Right lung (tissue), 5 donors: Measurements from ENCODE around the gene UBIAD1. TPM values are rescaled to one million over a fixed set of nuclear protein-coding genes. Genes with fewer than 3 reads are reported as not detected.

Experiments used
- DNase-seq, 2 donors: peaks; one replicate each; pipeline ENCODE4 v3.0.0-alpha.2; 2013
- polyA plus RNA-seq, 5 donors: library from polyadenylated mRNA; unstranded; fragments of 120-200 nt; gene quantifications; one replicate each; pipeline versions ENCODE4 v1.2.1 to v1.2.3, GENCODE V29; 2013; ENCODE audit warnings: inconsistent platforms in 1 of 5, low replicate concordance in 1 of 5; ENCODE audit not compliant: insufficient read length in 5 of 5, insufficient read depth in 1 of 5

Gene UBIAD1
- polyA plus RNA-seq, 5 donors, result 14.7 to 19.2 (median 15.9) TPM

DNA sequence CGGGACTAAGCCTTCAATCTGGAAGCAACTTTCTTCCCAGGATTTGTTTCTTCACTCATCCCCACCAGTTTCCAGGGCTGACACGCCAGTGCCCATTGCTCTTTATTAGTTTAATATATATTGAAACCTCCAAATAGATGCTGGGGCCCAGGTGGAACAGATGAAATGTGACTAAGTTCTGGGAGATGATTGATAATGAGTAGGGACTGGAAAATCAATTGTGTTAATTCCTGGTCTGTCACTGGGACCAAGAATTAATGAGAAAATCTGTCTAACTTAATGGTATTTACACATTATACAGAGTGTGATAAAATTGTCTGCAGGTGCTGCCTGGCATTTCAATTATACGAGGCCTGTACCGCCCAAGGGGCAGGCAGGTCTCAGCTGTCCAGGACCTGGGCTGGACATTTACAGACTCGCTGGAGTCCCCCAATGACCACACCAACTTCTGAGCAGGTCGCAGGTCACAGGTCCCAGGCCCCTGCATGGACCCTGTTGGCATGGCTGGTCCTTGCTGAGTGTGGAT lies 35.8 kb downstream of the UBIAD1 start:
- DNase-seq, result no peak

DNA sequence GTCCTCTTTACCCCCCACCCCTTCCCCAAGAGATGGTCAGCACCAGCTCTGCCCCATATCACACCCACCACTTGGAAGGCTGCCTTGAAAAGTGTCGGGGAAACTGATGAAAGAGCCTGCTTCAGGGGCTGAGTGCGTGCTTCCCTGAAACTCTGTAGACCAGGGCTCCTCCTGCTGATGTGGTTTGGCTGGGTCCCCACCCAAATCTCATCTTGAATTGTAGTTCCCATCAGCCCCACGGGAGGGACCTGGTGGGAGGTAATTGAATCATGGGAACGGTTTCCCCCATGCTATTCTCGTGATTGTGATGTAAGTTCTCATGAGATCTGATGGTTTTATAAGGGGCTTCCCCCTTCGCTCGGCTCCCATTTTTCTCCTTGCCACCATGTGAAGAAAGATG lies 36.4 kb downstream of the UBIAD1 start:
- no peak for DNase-seq

DNA sequence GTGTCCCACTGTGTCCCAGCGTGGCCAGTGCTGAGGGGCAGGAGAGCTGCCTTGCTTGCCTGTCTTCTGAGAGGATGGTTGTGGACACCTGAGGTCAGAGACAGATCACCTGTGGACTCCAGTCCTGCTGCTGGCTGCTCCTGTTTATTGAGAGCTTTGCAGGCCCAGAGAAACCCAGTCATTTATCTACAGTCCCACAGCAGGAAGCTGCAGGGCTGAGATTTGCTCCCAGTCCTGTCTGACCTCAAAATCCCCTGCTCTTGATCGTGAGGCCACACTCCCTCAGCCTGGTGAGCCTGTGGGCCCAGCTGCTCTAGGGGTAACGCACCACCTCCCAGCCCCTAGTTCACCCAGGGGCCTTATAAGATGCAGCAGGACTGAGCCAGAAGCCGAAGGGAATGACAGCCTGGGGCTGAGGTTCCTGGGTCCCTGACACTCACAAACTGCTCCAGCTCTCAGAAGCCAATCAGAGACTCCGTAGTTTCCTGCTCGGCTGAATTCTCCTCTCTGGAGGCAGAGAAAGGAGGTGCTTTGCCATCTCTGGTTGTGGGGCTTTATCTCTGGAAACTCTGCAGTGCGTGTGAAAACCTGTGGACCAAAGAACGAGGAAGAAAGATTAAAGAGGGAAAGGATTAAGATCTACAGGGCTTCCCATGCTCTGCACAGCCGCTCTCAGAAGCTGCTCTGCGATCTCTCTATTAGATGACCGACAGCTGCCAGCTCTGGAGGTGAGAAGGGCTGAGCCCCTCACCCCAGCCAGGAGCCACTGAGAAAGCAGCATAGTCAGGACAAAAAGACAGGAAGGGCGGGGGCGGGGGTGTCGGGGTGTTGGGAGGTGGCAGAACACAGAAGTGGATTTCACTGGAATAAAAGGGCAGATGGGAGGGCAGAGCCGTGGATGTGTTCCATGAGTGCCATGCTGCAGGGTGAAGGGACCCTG lies 39.1 kb downstream of the UBIAD1 start:
- no peak for DNase-seq

DNA sequence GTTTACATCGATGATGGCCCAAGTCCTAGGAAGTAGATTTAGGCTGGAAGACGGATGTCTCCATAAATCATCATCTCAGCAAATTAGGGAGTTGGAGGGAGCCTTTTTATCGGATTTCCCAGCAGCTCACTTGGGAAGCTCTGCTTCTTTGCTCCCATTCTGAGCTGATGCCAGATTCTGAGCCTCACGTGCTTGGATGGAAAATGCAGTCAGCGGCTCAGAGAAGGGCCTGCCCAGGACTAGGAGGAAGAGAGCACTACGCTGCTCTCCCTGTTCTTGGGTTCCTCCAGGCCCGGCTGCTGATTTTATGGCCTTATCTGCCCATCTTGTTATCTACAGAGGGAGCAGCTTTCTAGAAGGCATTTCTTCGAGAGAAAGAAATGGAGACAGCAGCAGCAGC lies 42.0 kb downstream of the UBIAD1 start:
- peak; percentile 6 to 13 for DNase-seq

DNA sequence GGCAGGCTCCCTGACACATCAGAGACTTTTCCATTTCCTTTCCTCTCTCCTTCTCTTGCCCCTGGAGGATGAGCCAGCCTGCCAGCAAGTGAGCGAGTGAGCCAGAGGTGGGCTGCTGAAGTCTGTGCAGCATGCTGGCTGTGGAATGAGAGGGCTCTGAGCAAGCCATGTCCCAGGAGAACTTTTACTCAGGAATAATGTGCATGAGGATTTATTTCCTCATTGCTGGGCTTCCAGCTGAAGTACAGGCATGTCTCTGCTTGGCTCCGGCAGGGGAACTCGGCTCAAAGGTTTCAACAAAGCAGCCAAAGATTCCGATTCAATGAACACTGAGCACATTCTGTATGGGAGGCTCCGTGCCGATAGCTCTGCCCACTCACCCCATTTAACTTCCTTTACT lies 43.7 kb downstream of the UBIAD1 start:
- no peak for DNase-seq

DNA sequence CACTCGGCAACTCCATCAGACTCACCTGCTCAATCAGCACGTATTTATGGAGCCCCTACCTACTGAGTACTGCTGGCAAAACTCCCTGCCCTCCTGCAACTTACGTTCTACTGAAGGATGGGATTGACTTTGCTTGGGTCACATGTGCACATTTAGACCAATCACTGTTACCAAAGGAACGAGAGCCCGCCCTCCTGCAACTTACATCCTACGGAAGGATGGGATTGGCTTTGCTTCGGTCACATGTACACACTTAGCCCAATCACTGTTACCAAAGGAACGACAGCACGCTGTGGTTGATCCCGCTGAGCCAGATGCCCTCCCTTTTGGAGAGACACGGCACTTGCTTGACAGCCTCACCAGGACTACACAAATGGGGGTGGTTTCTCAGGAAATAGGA lies 46.0 kb downstream of the UBIAD1 start:
- no peak for DNase-seq

DNA sequence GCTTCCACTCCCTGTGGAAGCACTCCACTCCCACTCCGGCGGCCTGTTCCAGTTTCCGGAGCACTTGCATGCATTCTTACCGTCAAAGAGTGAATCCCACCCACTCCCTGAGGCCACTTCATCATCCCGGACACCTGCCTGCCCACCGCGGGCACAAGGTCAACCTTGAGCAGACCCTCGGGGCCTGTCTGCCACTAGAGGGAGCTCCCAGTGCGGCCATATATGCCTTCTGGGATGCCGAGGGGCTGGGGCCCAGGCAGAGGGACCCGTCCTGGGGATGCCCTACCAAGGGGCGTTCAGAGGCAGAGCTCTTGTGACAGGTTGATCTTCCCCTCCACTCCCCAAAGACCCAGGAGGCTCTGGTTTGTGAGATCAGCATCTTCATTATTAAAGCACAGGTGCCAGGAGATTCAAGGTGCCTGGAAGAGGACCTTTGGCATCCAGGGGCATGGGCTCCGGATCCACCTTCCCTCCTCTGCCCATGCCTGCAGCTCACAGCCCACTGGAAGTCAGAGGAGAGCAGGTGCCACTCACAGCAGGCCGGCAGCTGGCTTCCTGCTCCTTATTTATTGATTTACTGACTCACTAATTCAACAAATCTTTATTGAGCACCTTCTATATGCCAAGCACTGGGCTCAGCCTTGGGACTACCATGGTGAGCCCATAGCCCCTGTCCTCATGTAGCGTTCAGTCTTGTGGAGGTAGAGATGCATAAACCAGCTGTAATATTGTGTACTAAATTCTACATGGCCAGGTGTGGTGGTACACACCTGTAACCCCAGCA lies 47.3 kb downstream of the UBIAD1 start:
- no peak for DNase-seq

DNA sequence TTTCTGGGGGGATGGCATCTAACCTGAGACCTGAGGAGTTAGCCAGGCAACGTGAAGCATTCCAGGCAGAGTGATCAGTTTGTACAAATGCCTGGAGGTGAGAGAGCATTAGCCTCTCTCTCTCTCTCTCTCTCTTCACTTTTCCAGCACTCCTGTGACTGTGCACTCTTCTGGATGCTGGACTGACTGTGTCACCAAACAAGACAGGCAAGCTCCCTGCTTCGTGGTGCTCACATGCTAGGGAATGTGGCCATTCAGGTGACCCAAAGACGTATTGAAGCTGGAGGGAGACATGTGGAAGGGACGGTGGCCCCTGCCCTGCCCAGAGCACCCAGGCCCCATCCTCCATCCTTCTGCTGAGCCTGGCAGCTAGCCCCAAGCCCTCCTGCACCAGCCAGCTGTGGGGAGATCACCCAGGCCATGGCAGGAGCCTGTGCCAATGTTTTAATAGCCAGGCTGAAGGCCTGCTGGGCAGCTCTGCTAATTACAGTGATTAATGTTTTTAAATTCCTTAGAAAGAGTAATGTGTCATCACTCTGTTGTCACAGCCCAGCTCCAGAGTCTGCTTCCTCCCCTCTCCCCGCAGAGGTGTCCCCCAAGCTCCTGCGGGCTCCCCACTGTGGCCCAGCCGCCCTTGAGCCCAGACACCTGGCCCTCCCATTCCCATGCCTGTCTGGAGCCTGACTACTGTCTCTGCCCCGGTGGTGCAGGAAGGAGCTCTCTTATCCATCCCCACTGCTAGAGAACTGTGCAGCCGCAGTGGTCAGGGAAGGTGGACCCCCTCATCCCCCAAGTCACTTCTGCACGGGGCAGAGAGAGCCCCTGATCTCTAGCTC lies 48.9 kb downstream of the UBIAD1 start:
- DNase-seq, result no peak

DNA sequence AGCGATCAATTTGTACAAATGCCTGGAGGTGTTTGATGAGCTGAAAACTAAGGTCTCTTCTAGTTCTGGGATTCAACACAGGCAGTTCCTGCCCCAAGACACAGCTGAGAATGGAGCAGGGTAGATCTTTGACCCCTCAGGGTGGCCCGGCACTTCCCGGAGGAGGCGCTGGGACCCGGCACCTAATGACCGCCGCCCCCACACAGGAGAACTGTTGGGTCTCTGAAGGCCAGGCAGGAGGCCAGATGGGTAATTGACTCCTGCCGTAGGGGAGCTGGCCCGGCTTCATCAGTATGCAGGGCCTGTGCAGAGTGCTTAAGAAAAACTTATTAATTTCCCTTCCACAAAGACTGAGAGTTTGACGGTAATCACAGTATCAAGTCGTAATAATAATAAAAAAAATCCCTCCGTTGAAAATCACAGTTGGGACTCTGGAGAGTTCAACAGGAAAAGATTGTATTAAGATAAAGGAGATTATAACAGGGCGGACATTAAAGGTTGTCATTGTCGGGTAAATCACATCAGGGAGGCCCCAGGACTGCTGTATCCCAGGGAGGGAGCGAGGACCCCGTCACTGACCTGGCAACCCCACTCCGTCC lies 51.7 kb downstream of the UBIAD1 start:
- no peak for DNase-seq

DNA sequence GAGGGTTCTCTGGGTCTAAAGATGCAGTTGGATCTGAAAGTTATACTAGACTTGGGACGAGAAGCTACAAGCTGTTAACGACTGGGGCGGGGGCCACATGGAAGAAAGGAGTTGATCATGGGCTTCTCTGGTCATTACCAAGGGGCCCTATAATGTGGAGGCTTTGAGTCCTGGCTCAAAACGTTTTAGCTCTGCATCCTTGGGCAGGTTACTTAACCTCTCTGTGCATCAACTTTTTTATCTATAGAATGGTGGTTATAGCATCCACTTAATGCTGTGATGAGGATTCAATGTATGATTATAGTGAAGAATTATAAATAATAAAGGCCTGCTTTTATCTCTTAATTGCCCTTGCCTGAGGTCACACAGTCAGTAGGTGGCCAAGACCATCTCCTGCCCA lies 53.1 kb downstream of the UBIAD1 start:
- no peak for DNase-seq

DNA sequence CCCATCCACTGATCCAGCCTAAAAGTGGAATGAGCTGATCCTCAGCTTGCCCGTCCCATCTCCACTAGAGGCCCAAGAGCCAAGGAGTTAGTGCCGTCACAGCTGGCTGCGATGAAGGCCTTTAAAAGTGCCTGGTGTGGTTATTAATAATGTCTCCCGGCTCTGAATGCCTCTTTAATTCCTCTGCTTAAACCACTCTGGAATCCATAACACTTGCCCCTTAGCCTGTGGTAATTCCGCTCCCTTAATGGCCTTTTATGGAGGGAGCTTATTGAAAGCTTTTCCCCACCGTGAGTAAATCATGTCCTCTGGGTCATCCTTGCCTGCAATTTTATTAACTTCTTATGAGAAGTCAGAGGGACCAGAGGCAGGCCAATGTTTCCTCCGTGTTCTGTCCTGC lies 55.4 kb downstream of the UBIAD1 start:
- DNase-seq, result no peak

DNA sequence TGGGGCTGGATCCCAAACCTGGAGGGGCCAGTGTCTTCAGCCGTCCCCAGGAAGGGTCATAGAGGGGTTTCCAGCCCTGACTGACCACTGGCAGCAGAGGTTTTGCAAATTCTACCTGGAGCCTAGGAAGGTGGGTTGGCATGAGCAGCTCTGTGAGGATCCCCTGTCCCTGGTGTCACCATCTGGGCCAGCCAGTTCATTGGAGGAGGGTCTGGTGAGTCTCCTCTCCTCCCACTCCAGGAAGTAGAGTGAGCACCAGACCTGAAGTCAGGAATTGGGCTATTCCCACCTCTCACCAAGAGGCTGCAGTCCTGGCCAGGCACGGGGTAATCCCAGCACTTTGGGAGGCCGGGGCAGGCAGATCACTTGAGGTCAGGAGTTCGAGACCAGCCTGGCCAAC lies 57.4 kb downstream of the UBIAD1 start:
- DNase-seq, result no peak

DNA sequence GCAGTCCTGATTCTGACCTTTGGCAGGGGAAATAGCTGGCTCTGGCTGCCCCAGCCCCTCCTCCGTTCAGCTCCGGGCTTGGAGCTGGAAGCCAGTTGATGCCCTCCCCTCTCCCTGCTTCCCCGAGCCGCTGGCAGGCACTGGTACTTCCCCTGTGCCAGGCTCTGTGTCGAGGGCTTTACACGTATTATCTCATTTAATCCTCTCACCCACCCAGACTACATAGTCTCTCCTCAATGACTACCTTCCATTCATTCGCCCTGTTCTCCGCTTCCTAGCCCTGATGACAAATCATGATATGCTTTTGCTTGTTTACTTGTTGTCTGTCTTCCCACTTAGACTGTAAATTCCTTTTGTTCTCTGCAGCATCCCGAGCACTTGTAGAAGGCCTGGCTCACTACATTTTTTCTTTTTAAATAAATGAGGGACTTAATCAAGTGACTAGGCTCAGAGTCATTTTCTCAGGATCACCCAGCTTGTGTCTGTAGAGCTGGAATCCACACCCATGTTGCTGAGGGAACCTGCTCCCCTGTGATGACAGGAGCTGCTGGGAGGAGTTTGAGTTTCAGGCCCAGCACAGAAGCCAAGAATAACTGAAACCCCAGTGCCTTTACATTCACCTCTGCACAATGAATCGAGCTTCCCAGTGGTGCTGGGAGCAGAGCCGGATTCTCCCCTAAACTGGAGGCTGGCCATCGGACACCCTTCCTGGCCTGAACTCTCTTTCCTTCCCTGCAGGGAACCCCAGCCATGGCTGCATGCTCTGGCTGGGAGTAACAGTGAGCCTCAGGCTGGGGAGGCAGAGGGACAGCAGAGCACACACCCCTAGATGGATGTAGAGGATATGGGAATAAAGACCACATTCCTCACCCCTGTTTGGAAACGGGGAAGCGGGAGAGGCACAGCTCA lies 58.3 kb downstream of the UBIAD1 start:
- no peak for DNase-seq

DNA sequence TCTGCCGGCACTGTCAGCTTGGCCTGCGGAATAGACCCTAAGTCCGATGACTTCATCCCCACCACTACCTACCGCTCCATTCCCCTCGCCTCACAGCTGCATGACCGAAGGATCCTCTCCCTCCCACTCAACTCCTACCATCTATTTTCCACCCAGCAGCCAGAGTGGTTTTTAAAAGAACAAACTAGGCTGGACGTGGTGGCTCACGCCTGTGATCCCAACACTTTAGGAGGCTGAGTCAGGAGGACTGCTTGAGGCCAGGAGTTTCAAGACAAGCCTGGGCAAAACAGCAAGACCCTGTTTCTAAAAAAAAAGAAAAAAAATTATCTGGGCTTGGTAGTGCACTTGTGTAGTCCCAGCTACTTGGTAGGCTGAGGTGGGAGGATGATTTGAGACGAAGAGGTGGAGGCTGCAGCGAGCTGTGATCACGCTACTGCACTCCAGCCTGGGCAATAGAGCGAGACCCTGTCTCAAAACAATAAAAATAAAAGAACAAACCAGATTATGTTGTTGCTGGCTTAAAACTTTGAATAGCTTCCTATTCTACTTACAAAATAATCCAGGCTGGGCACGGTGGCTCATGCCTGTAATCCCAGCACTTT lies 59.0 kb downstream of the UBIAD1 start:
- DNase-seq, result no peak

DNA sequence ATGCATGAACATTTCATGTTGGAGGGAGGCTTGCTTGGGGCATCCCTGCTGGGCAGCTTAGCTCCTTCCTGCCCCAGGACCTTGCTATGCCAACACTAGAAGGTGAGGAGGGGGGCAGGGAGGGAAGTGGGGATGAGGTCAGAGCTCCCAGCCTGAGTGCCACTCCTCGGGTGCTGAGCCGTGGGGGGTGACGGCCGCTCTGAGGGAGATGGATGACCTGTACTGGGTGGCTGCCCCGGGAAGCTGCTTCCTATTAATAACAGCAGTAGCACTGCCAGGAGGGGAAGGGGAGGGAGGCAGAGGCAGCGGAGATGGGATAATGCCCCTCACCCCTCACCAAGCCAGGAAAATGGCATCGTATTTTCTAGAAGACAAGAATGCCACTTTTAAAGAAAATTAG lies 60.6 kb downstream of the UBIAD1 start:
- DNase-seq, result no peak

DNA sequence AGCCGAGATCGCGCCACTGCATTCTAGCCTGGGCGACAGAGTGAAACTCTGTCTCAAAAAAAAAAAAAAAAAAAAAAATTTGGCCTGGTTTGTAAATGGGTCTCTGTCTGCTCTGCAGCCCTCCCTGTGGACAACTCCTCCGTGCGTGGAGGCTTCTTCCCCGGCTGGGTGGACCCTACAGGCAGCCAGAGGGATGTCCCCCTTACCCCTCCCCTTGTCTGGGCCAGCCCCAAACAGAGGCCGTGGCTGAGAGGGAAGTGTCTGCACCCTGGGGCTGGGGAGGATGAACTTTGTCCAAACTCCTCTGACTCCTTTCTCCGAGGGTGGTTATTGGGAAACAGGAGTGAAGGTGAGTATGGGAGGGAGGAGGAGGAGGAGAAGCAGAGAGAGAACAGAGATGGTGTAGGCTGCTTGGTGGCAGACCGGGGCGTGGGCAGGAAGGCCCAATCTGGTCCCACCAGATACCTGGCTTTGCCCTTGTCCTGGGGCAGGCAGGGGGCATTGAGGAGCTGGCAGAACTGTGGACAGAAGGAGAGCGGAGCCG lies 61.3 kb downstream of the UBIAD1 start:
- DNase-seq, result no peak

DNA sequence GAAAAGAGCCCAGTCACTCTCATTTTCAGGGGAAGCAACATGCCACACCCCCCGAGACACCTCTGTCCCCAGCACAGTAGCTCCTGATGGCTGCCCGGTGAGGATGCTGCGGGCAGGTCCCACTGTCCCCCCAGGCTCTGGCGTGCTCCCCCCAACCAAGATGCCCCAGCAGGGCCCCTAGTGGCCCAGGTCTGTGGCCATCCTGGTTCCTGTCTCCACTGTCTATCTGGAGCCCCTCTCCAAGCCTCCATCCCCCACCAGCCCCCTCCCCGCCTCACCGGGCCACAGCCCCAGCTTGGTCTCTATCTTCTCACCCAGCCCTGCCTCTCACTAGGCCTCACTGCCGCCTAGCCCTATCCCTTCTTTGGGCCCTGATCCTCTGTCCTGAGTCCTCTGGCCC lies 61.8 kb downstream of the UBIAD1 start:
- DNase-seq, result no peak

DNA sequence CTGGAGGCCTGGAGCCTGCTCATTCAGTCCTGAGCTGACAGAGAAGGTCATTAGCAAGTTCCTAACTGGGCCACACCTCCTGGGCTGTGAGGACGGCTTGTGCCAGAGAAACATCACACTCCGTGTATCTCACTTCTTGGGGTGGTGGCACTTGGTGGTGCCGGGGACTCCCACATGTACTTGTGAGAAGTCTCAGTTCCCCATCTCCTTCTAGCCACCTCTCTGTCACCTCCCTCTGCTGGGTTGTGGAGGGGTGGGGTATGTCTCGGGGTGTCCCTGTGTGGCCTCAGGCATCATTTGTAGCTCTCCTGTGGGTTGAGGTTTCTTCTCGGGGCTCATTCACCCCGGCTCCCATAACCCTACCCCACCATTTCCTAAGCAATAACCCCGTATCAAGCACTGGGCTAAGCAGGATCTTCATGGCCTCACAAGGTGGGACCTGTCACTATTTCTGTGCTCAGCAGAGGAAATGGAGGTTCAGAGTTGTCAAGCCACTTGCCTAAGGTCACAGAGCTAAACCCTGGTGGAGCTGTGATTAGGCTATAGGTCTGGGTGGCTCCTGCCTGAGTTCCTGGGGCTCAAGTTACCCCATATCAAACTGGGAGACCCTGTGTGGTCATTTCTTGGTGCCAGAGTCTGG lies 62.5 kb downstream of the UBIAD1 start:
- no peak for DNase-seq

DNA sequence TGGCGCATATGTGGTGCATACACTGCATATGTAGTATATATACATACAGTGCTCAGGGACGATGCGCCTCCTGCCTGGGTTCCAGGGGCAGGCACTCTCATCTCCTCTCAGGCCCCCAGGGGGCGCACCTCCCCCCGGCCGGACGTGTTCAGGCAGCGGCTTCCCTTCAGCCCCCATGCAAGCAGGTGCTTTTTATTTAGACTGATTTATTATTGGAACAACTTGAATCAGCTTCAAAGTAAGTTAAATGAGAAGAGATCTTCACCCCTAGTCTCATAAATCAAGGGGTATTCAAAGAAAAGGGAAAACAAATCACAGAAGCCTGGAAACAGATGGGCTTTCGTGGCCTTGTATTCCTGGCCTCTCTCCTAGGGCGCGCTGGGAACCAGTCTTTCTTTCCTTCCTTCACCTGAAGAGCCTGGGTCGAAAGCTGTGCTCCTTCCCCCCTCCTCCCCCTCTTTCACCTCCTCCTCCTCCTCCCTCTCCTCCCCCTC lies 64.6 kb downstream of the UBIAD1 start:
- no peak for DNase-seq
